ENCODE measurements around the gene FCSK.

GRCh38 chr16:70467113-70467512 lies 12.7 kb downstream of the FCSK start:
- no peak for TF ChIP-seq TARDBP (IDR thresholded peaks at IDR 0.05; ENCODE audit: borderline replicate concordance)
- TF ChIP-seq JUNB (IDR thresholded peaks at IDR 0.05): no peak
- TF ChIP-seq POLR2AphosphoS2 (IDR thresholded peaks at IDR 0.05; ENCODE audit: low read depth, low read length): no peak
- no peak for TF ChIP-seq ZNF384 (IDR thresholded peaks at IDR 0.05; ENCODE audit: borderline replicate concordance, low read depth, low read length)
- TF ChIP-seq SRF (IDR thresholded peaks at IDR 0.05; ENCODE audit: low read depth in 2 of 2, low read length in 2 of 2): no peak
- TF ChIP-seq EP300 (IDR thresholded peaks at IDR 0.05; ENCODE audit: borderline replicate concordance in 1 of 2, control insufficient read depth in 1 of 2, low read depth in 2 of 2, low read length in 2 of 2): no peak
- no peak for TF ChIP-seq CHD1 (IDR thresholded peaks at IDR 0.05; ENCODE audit: low read depth, low read length)
